Right hindlimb (tissue), 1 donor: ENCODE measurements around the gene CHMP4A.
A peak's percentile ranks its signal among the peaks of the same experiment; 100 is the strongest.

ENCODE experiments used
- DNase-seq: peaks from one replicate; pipeline ENCODE4 v3.0.0-alpha.2; 2018

Gene CHMP4A

GRCh38 chr14:24194873-24195185 is 18.5 kb downstream of the CHMP4A start:
- DNase-seq, result no peak

GRCh38 chr14:24194186-24194872 is 19.0 kb downstream of the CHMP4A start:
- no peak for DNase-seq

- DNase-seq, result no peak
These were observed 20.4 kb downstream of the CHMP4A start for GRCh38 chr14:24192933-24193332.

DNA sequence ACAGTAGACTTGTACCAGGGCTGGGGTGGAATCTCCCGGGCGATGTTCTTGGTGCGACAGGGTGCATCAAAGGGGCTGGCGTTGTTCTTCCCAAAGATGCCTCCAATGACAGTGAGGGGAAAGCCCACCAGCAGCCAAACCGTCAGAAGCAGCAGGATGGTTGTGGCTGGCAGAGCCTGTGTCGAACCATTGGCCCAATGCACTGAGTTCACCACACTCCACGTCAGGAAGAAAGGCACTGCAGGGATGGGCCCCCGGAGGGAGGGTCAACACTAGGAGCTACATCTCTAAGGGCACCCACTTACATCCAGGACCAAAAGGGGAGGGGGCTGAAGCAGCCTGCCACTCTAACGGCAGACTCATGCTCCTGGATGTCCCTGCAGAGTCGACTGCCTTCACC is 22.9 kb downstream of the CHMP4A start:
- no peak for DNase-seq

DNA sequence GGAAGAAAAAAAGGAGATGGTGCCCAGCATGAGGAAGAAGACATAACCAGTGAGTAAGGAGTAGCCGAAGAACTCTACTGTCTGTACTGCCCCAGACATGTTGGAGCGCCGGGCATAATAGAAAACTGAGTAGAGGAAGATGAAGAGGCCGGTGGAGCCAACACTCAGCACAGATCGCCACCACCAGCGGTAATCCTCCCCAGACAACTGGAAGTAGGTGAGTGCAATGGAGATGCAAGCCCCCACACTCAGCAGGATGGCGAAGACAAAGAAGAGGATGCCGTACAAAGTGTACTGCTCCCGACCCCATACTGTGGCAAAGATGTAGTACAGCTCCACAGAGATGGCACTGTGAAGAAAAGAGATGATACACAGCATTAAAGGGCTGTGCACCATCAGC is 23.8 kb downstream of the CHMP4A start:
- DNase-seq, result no peak

- DNase-seq, result no peak
These were observed 24.3 kb downstream of the CHMP4A start for GRCh38 chr14:24189059-24189375.

DNA sequence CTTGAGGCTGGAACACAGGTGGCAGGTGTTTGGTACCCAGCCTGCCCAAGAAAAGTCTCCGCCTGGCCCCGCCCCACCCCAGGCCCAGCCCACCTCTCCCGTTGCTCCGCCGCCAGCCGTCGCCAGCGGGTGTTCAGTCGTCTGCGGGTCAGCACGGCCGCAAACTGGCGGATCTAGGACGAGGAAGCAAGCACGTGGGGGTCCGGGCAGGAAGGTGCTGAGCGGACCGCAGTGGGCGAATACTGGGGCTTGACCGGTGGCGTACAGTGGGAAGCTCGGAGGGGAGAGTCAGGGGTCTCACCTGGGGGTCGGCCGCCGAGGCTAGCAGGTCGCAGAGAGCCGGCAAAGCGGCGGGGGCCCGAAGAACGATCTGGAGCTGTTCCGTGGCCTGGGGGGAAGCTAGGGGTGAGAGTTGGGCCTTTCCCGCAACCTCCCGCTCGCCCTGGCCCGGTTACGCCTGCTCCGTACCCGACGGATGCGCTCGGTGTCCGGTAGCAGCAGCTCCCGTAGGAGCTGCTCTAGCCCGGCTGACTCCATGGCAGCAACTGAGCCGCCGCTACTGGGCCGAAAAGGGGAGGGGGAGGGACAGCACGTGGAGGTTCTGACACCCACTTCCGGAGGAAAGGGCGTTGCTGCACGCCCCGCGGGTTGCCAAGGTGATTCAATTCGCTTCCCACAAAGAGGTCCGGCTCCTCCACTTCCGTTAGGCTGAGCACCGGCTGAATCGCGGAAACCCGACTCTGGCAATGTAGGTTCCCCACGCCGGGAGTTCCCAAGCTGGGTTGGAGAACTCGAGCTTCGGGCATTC is 24.8 kb downstream of the CHMP4A start, which contains the start of gene IPO4:
Gene IPO4, minus strand, starts transcription at position 566 of the 808 bp plus-strand sequence. Its CDS starts 29 bp downstream, at position 537.
- peak; percentile 96 for DNase-seq

DNA sequence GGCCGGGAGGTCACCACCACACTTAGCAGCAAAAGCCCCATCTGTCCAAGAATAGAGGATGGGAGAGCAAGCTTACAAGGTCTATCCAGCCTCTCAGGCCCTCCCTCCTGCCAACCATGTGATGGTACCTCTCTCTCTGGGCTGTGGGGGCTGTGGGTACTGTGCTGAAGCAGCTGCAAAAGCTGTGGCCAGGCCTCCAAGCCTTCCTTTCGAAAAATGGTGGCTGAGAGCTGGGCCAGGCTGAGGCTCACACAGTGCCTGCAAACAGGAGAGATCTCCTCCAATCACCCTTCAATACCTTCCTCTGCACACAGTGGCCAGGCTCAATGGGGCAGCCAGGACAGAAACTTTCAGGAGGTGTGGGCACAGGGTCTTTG is 25.8 kb downstream of the CHMP4A start:
- DNase-seq, result no peak

GRCh38 chr14:24186831-24187538 is 26.3 kb downstream of the CHMP4A start:
- no peak for DNase-seq

DNA sequence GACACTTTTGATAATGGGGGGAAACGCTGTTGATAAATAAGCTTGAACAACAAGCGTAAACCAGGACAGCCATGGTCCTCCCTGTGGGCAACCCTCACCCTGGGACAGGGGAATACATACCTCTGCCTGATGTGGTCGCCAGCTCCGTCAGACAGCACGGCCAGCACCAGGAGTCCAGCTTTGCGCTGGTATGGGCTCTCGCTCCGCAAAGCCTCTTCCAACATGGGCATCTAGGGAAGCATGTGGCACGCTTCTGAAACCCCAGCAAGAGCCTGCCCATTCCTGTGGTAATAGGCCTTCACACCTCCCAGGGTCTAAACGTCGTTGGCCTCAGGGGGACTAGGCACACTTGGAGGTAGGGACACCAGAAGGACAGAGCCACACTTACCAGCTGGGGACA is 27.5 kb downstream of the CHMP4A start:
- no peak for DNase-seq

GRCh38 chr14:24185026-24185425 is 28.3 kb downstream of the CHMP4A start:
- DNase-seq, result no peak

DNA sequence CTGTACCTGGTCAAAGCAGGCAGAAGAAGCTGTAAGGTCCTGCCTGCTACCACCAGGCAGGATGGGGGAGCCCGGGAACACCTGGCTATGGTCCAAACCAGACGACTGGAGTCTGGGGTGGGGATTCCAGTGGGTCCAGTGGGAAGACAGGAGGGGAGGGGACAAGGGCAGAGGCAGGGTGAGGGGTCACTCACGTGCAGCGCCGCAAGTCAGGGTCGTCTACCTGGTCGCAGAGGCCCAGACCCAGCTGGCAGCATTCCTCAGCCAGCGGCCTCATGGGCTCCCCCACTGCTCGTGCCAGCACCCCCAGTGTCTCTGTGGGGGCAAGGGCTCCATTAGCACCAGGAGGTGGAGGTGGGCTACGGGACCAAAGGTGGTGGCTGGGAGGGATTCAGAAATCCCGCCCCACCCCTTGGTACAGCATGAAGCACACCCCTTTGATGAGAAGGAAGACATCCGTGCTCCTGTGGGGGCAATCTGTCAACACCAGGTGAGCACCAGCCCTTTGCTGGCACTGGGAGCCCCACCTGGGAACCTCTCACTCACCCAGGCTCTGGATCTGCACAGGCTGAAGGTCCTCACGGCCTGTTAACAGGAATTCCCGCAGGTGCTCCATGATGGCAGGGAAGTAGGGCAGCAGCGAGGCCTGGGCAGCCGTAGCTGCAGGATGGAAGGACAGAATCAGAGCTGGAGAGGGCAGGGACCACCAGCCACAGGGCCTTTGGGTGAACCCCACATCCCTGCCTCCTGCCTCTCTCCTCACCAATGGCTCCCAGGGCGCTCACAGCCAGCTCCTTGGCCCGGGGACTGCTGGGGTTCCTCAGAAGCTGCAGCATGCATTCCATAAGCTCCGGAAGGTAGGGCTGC is 29.0 kb downstream of the CHMP4A start:
- no peak for DNase-seq

DNA sequence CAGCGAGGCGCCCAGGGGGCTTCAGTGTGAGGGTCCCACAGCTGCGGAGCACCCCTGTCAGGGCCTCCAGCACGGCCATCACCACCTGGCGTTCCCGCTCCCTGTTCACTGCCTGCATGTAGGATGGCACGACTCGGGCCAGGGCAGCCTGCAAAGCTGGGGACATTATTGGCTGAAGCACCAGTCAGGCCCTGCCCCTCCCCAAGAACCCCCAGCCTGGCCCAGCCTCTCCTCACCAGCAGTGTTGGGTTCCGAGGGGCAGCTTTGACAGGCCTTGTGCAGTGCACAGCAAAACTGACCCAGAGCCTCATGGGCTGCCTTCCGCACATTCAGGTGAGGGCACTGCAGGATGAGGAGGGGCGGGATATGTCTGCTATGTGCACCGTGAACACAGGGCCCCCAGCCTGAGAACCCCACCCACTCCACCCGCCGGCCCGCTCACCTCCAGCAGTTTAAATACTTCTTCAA is 30.2 kb downstream of the CHMP4A start:
- DNase-seq, result no peak

GRCh38 chr14:24182110-24182882 is 31.0 kb downstream of the CHMP4A start:
- no peak for DNase-seq

DNA sequence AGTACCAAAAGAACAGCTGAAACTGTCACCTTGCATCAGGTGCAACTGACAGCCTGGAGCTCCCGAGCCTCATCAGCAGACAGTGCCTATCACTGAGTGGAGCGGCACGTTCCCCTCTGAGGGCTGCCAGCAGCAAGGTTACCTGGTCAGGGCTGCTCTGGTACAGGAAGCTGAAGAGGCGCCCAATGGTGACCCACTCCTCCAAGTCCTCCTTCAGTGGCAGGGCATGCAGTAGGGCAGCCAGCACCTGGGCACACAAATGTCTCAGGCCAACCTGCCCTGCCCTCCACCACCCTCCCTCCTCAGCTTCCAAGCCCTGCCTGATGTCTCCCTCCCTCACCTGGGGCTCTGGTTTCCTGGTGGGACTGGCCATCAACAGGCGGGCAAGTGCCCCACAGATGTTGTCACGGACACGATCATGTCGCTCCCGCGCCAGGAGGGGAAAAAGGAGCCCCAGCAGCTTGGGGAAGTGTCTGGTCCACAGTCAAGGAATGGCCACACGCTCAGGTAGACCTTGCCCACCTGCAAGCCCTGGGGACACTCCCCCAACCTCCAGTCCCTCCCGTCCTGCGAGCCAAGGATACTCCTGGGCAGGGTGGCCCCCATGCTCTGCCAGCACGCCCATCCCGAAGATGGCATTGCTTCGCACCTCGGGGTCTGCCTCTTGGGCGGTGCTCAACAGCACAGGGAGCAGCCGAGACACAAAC is 31.8 kb downstream of the CHMP4A start:
- DNase-seq, result no peak

DNA sequence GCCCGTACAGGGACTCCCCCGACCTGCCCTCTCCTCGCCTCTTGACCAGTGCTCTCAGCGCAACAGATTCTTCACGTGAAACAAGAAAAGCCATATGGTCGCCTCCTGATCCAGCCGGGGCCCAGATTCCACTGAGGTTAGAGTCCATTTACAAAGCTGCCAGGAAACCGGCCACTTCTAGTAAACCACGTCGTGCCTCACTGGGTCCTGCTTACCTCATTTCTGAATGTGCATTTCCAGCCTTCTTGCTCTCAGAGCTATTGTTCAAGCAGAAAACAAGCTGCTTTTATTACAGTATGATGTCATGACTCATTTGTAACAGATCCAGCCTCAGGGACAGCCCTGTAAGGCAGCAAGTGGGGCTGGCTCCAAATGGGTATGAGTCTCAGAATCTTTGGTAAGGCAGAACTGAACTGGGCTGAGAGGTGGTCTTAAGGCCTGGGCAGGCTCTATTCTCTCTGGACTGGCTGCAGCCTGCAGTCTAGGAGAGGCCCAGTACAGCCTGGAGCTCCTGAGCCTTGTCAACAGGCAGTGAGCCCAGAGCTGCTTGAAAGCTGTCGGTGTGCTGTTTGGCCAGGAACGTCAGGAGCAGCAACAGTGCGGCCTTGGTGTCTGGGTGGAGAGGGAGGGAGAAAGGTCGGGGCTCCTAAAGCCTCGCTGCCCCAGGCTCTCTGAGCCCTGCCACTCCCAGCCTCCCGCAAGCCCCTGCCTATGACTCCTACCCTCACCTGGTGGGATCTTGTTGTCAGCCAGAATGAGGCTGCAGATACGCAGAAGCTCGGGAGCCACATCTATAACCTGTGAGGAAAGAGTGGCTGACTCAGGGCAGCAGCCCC is 33.1 kb downstream of the CHMP4A start:
- DNase-seq, result no peak

DNA sequence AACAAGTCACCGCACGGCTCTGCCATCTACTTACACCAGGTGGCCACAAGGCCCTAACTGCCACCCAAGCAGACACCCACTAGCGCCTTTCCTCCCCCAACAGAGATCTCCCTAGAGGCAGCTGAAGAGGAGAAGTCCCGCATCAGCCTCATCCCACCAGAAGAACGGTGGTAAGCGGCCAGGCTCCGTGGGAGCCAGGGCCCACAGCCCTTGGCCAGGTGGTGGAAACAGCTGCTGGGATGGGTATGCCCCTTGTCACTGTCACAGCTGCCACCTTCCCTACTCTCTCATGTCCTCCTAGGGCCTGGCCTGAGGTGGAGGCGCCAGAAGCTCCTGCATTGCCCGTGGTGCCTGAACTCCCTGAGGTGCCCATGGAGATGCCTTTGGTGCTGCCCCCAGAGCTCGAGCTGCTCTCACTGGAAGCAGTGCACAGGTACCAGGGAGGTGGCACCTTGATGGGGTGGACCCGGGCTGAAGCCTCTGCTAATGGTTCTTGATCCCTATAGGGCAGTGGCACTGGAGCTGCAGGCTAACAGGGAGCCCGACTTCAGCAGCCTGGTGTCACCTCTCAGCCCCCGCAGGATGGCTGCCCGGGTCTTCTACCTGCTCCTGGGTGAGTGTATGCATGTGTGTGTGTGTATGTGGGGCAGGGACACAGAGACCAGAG is 33.9 kb downstream of the CHMP4A start:
- no peak for DNase-seq

DNA sequence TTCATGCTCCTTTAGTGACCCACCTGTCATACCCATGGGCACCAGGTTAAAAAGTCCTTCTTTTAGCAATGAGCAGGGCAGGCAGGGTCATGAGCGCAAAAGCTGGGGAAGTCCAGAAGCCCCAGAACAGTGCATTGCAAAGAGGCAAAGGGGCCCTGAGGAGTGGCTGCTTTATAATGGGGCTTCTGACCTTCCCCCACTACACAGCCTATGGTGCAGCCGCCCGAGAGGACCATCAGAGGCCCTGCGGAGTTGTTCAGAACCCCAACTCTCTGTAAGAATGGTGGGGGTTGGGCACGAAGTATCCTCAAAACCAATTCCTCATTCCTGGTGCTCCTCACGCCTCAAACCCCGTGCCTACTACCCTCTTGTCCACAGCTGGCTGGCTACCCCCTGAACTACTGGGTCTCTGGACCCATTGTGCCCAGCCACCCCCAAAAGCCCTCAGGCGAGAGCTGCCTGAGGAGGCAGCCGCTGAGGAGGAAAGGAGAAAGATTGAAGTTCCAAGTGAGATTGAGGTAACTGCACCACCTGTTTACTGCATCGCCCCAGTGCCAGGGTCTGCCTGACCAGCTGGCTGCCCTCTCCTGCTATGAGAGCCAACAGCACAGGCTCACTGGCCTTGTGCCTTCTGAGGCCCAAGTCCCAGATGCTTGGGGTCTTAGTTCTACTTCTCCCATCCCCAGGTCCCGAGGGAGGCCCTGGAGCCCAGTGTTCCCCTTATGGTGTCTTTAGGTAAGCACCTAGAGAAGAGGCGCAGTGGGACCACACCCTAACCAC is 34.7 kb downstream of the CHMP4A start:
- DNase-seq, result no peak

GRCh38 chr14:24177891-24178290 is 35.4 kb downstream of the CHMP4A start:
- no peak for DNase-seq
